Measurements from ENCODE around the gene RCOR2. TPM values are rescaled to one million over a fixed set of nuclear protein-coding genes. Genes with fewer than 3 reads are reported as not detected.

RCOR2 gene
- total RNA-seq, 2 experiments from 2014 or later = 2.1 to 2.4 TPM

DNA sequence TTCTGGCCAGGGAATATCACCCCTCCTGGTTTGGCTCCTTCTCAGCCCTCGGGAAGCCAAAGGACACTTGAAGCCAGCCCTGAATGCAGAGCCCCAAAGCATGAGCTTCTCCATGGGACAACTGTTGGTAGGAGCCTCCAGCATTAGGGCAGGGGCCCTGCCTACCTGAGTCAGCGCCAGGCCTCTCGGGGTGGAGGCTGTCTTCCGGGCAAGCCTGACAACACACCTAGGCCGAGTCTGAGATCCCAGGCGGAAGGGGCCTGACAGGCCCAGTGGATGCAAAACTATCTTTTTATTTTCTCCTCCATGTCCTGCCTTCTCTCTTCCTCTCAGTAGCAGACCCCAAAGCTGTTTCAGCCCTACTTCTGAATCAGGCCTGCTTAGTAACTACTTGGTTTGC lies 27.6 kb downstream of the RCOR2 start:
- Histone ChIP-seq H3K9me3 (ENCODE audit: low read length) (no peaks in the 10 kb centered on the region), H3K4me3 (ENCODE audit: low read depth, low read length, poor library complexity, severe bottlenecking) (no peak overlapping the region), H3K9me2 (ENCODE audit: insufficient read depth, low read length) (no peaks in the 10 kb centered on the region), H3K27ac (ENCODE audit: low read depth, low read length, poor library complexity, severe bottlenecking) (no peak overlapping the region), H4K20me1 (ENCODE audit: insufficient read depth, low read length) (peaks cover 21% of the 10 kb centered on the region; the same call in 1 of the 2 replicates), H3K4me1 (ENCODE audit: insufficient read depth, low read length, poor library complexity, severe bottlenecking) (peaks cover 31% of the 10 kb centered on the region), H3K36me3 (ENCODE audit: insufficient read depth, low read length) (peaks cover 52% of the 10 kb centered on the region), H2AFZ (ENCODE audit: low read length) (no peak overlapping the region), H3K79me2 (ENCODE audit: insufficient read depth, low read depth, low read length) (peaks cover 62% of the 10 kb centered on the region), H3K4me2 (ENCODE audit: low read length) (peak overlapping the region; percentile 88; the same call in 1 of the 2 replicates)
- BruUV-seq (replicated peaks) = no TSS peak
- intact Hi-C loops (cut with micrococcal nuclease; ENCODE audit: unreplicated experiment) = loop anchor here (5.0 kb wide), 1 partner anchor 37 kb away; no protein-coding TSS in a partner anchor
- DNase-seq (ENCODE audit: low spot score) = no peak
- POLR2A ChIA-PET = no interaction called here
- CTCF ChIA-PET (ENCODE audit: unreplicated experiment) = no interaction called here
- TF ChIP-seq, protein P1, sequence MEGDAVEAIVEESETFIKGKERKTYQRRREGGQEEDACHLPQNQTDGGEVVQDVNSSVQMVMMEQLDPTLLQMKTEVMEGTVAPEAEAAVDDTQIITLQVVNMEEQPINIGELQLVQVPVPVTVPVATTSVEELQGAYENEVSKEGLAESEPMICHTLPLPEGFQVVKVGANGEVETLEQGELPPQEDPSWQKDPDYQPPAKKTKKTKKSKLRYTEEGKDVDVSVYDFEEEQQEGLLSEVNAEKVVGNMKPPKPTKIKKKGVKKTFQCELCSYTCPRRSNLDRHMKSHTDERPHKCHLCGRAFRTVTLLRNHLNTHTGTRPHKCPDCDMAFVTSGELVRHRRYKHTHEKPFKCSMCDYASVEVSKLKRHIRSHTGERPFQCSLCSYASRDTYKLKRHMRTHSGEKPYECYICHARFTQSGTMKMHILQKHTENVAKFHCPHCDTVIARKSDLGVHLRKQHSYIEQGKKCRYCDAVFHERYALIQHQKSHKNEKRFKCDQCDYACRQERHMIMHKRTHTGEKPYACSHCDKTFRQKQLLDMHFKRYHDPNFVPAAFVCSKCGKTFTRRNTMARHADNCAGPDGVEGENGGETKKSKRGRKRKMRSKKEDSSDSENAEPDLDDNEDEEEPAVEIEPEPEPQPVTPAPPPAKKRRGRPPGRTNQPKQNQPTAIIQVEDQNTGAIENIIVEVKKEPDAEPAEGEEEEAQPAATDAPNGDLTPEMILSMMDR (conservative IDR thresholded peaks at IDR 0.05; ENCODE audit: low read length) = no peak
- no peak for TF ChIP-seq EZH2phosphoT487 (IDR thresholded peaks at IDR 0.05; ENCODE audit: borderline replicate concordance, low read depth, low read length)

DNA sequence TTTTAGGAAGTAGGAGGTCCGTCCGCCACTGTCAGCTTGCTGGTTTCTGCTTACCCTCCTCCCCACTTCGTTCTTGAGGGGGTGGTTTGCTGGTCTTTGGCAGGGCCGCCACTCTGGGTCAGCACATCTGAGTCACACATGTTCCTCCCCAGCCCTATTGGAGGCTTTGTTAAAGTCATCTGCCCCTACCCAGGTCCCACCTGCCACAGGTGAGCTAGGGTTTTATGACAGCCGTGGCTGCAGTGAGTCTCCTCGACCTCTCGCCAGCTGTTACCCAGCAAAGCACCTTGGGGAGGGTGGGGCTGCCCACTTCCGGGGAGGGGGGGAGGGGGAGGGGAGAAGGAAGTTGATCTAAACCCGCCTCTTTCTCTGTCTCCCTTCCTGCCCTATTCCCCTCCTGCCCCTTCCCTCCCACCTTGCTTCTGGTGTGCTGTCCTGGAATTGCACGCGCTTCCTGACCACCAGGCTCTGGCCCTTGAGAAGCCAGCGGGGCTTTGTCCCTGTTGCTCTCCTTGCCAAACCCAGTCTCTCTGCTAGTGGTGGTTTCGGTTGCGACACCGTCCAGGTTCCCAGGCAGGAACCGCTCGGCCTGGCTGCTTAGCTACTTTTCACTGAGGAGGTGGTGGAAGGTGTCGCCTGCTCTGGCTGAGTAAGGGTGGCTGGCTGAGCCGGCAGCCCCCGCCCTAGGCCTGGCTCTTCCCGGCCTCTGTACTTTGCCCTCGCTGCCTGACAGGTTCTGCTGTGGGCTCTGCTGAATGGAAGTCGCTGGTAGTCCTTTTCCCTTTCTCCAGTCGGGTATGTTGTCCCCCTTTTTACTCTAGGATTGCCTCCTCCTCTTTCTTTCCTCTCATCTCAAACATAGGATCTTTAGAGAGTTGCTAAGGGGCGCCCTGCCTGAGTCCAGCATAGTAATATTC lies 28.5 kb downstream of the RCOR2 start:
- intact Hi-C loops (cut with micrococcal nuclease; ENCODE audit: unreplicated experiment) = loop anchor here (5.0 kb wide), 1 partner anchor 36 kb away; no protein-coding TSS in a partner anchor
- BruUV-seq (replicated peaks) = no TSS peak
- Histone ChIP-seq H3K79me2 (ENCODE audit: insufficient read depth, low read depth, low read length) (peaks cover 54% of the 10 kb centered on the region), H3K4me1 (ENCODE audit: insufficient read depth, low read length, poor library complexity, severe bottlenecking) (peaks cover 31% of the 10 kb centered on the region), H3K9me3 (ENCODE audit: low read length) (no peaks in the 10 kb centered on the region), H3K4me2 (ENCODE audit: low read length) (peak overlapping the region; percentile 88), H3K9me2 (ENCODE audit: insufficient read depth, low read length) (no peaks in the 10 kb centered on the region), H4K20me1 (ENCODE audit: insufficient read depth, low read length) (peaks cover 21% of the 10 kb centered on the region), H3K27ac (ENCODE audit: low read depth, low read length, poor library complexity, severe bottlenecking) (peak overlapping the region; percentile 47), H3K4me3 (ENCODE audit: low read depth, low read length, poor library complexity, severe bottlenecking) (peak overlapping the region; percentile 63), H3K36me3 (ENCODE audit: insufficient read depth, low read length) (peaks cover 47% of the 10 kb centered on the region), H2AFZ (ENCODE audit: low read length) (no peak overlapping the region; the same call in 1 of the 2 replicates)
- ChIA-PET POLR2A (interaction anchor here (1.1 kb wide), 1 partner anchor 26 kb away, joined by 3 read pairs; no protein-coding TSS in a partner anchor), CTCF (ENCODE audit: unreplicated experiment) (interaction anchor here (0.7 kb wide), 1 partner anchor 10 kb away, joined by 6 read pairs; no protein-coding TSS in a partner anchor)
- TF ChIP-seq, protein P1 (conservative IDR thresholded peaks at IDR 0.05; ENCODE audit: low read length) = no peak
- no peak for TF ChIP-seq EZH2phosphoT487 (IDR thresholded peaks at IDR 0.05; ENCODE audit: borderline replicate concordance, low read depth, low read length)
- peak; percentile 82 for DNase-seq (ENCODE audit: low spot score)
